B cell (primary cell): Measurements from ENCODE around the gene CADM1. TPM values are rescaled to one million over a fixed set of nuclear protein-coding genes. Genes with fewer than 3 reads are reported as not detected.

Experiments
- ATAC-seq: fragments of 200-7000 bp; cut with Tn5 transposase; one replicate; pipeline ENCODE4 v1.10.0; 2021; ENCODE audit warnings: low read depth, mild to moderate bottlenecking, moderate number of reproducible peaks, moderate library complexity
- CTCF ChIA-PET: fragments of 350-600 bp; sonication (Branson Sonifier 250); formaldehyde crosslinking; loops from one replicate; lab custom pipeline; 2021; ENCODE audit warnings: antibody characterized with exemption, inconsistent platforms; lab: Charles Lee
- POLR2A ChIA-PET: fragments of 350-600 bp; sonication (Branson Sonifier 250); formaldehyde crosslinking; loops from one replicate; lab custom pipeline; 2021; ENCODE audit warnings: antibody characterized with exemption; lab: Charles Lee
- DNase-seq: peaks from one replicate; pipeline ENCODE4 v3.0.0; 2013
- H2AFZ ChIP-seq: 2 replicates; pipeline ENCODE4 v1.6.1; 2012; ENCODE audit warnings: mild to moderate bottlenecking, low read depth, low read length; ENCODE audit not compliant: insufficient read depth, poor library complexity, severe bottlenecking
- H3K27ac ChIP-seq, 2 donors: 1 replicate in 1 of 2; 2 replicates in 1 of 2; pipeline ENCODE4 v1.5.1; 2012 to 2013; ENCODE audit warnings: low read length in 2 of 2, mild to moderate bottlenecking in 2 of 2, moderate library complexity in 1 of 2
- H3K27me3 ChIP-seq, 4 experiments: fragments of 200-600 bp in 1 of 4; sonication (generic) in 1 of 4; replicated peaks in 1 of 4; 1 replicate in 2 of 4; 2 replicates in 2 of 4; pipeline versions ENCODE4 v1.6.1 to v1.7.0; 2013 to 2016; ENCODE audit warnings: low read length in 3 of 4, mild to moderate bottlenecking in 2 of 4, mixed read lengths in 1 of 4, moderate library complexity in 1 of 4; ENCODE audit not compliant: insufficient read depth in 4 of 4, control insufficient read depth in 3 of 4; ENCODE audit errors: control extremely low read depth in 1 of 4
- H3K36me3 ChIP-seq, 2 experiments: replicated peaks in 1 of 2; 1 replicate in 1 of 2; 2 replicates in 1 of 2; pipeline versions ENCODE4 v1.6.1 to v1.7.1; 2013; ENCODE audit warnings: low read length in 1 of 2; ENCODE audit not compliant: insufficient read depth in 2 of 2, control insufficient read depth in 1 of 2; ENCODE audit errors: control extremely low read depth in 1 of 2, extremely low read depth in 1 of 2
- H3K4me1 ChIP-seq, 2 donors: fragments of 200-600 bp in 1 of 2; sonication (generic) in 1 of 2; 1 replicate in 1 of 2; 2 replicates in 1 of 2; pipeline versions ENCODE4 v1.5.1 to v1.6.1; 2013 to 2017; ENCODE audit warnings: low read length in 2 of 2; ENCODE audit not compliant: control insufficient read depth in 2 of 2, insufficient read depth in 2 of 2
- H3K4me2 ChIP-seq: replicated peaks from 2 replicates; pipeline ENCODE3; 2012; ENCODE audit warnings: mild to moderate bottlenecking, low read depth, low read length; ENCODE audit not compliant: poor library complexity, severe bottlenecking
- H3K4me3 ChIP-seq, 5 experiments: fragments of 200-600 bp in 1 of 5; sonication (generic) in 1 of 5; 1 replicate in 3 of 5; 2 replicates in 2 of 5; pipeline versions ENCODE4 v1.5.1 to v1.7.0; 2011 to 2016; ENCODE audit warnings: low read length in 4 of 5, mild to moderate bottlenecking in 4 of 5, low read depth in 2 of 5, control low read depth in 1 of 5, moderate library complexity in 1 of 5; ENCODE audit not compliant: insufficient read depth in 1 of 5; ENCODE audit errors: control extremely low read depth in 1 of 5, extremely low read depth in 1 of 5
- H3K79me2 ChIP-seq: fragments of 200-600 bp; sonication (generic); one replicate; pipeline ENCODE4 v1.6.0; 2016; ENCODE audit warnings: low read length; ENCODE audit not compliant: control insufficient read depth, insufficient read depth
- H3K9ac ChIP-seq: fragments of 200-600 bp; sonication (generic); 2 replicates; pipeline ENCODE4 v1.6.1; 2017; ENCODE audit warnings: mild to moderate bottlenecking, low read length, moderate library complexity
- H3K9me3 ChIP-seq, 3 donors: one replicate each; pipeline versions ENCODE4 v1.6.1 to v1.7.1; 2013; ENCODE audit warnings: low read length in 2 of 3; ENCODE audit not compliant: control insufficient read depth in 2 of 3, insufficient read depth in 1 of 3; ENCODE audit errors: control extremely low read depth in 1 of 3
- H4K20me1 ChIP-seq: 2 replicates; pipeline ENCODE4 v1.6.0; 2012; ENCODE audit warnings: mild to moderate bottlenecking, low read length; ENCODE audit not compliant: insufficient read depth, control insufficient read depth, poor library complexity, severe bottlenecking
- H3K27ac Mint-ChIP-seq: one replicate; pipeline ENCODE4 v1.8.0; 2021; ENCODE audit warnings: mixed read lengths
- H3K27me3 Mint-ChIP-seq: one replicate; pipeline ENCODE4 v1.8.0; 2021; ENCODE audit warnings: mixed read lengths
- H3K4me1 Mint-ChIP-seq: one replicate; pipeline ENCODE4 v1.8.0; 2021; ENCODE audit warnings: mixed read lengths
- H3K4me3 Mint-ChIP-seq: one replicate; pipeline ENCODE4 v1.8.0; 2021; ENCODE audit warnings: mixed read lengths
- H3K9me3 Mint-ChIP-seq: one replicate; pipeline ENCODE4 v1.8.0; 2022; ENCODE audit warnings: mixed read lengths; ENCODE audit not compliant: insufficient read depth
- EZH2 ChIP-seq: IDR thresholded peaks from 2 replicates; pipeline ENCODE4 v1.6.1; 2012; ENCODE audit warnings: borderline replicate concordance, low read depth, mild to moderate bottlenecking, moderate library complexity, low read length; ENCODE audit not compliant: insufficient read depth, poor library complexity, severe bottlenecking
- WGBS: methylation state at CpG from one replicate; pipeline ENCODE4 v1.1.5; 2013; ENCODE audit warnings: missing lambda C conversion rate; ENCODE audit not compliant: insufficient coverage; 5-methylcytosine and 5-hydroxymethylcytosine counted together
- intact Hi-C: fragments of 100-400 bp; cut with micrococcal nuclease; formaldehyde crosslinking; loops from one replicate; pipeline ENCODE4 v1.10.0; 2022
- polyA plus RNA-seq: library from polyadenylated mRNA; depleted of rRNA; stranded (reverse); fragments of >200 nt; gene quantifications from 2 replicates; pipeline ENCODE4 v1.2.3, GENCODE V29; 2012
- total RNA-seq, 2 donors: library from RNA; stranded (reverse); fragments of 120-200 nt in 1 of 2; gene quantifications; 1 replicate in 1 of 2; 2 replicates in 1 of 2; pipeline versions ENCODE4 v1.2.3 to v1.2.4, GENCODE V29; 2013 to 2022
- TF ChIP-seq, protein P1 (sequence below): fragments of 200-600 bp; IDR thresholded peaks from one replicate; pipeline ENCODE4 v1.8.0; 2022; ENCODE audit warnings: antibody characterized with exemption, mild to moderate bottlenecking

The CADM1 gene
- total and polyA plus RNA-seq, 2 donors (not counting 1 experiment from before 2014, with no cell fraction given): 0.43 to 0.49 TPM

GRCh38 chr11:115459563-115459962 is 44.7 kb downstream of the CADM1 start:
- ChIA-PET POLR2A (no interaction called here), CTCF (no interaction called here)
- no peak overlapping the region for H3K4me3 ChIP-seq
- intact Hi-C loops: no loop called here
- H3K4me1 ChIP-seq: no peaks in the 10 kb centered on the region
- no peaks in the 10 kb centered on the region for H3K9me3 Mint-ChIP-seq
- TF ChIP-seq, protein P1, sequence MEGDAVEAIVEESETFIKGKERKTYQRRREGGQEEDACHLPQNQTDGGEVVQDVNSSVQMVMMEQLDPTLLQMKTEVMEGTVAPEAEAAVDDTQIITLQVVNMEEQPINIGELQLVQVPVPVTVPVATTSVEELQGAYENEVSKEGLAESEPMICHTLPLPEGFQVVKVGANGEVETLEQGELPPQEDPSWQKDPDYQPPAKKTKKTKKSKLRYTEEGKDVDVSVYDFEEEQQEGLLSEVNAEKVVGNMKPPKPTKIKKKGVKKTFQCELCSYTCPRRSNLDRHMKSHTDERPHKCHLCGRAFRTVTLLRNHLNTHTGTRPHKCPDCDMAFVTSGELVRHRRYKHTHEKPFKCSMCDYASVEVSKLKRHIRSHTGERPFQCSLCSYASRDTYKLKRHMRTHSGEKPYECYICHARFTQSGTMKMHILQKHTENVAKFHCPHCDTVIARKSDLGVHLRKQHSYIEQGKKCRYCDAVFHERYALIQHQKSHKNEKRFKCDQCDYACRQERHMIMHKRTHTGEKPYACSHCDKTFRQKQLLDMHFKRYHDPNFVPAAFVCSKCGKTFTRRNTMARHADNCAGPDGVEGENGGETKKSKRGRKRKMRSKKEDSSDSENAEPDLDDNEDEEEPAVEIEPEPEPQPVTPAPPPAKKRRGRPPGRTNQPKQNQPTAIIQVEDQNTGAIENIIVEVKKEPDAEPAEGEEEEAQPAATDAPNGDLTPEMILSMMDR: no peak
- no peak for TF ChIP-seq EZH2
- no peaks in the 10 kb centered on the region for H3K36me3 ChIP-seq
- no peak overlapping the region for H2AFZ ChIP-seq
- no peaks in the 10 kb centered on the region for H3K9me3 ChIP-seq
- H3K27me3 Mint-ChIP-seq: peaks cover 3% of the 10 kb centered on the region
- H3K4me1 Mint-ChIP-seq: no peaks in the 10 kb centered on the region
- no peak overlapping the region for H3K27ac Mint-ChIP-seq
- no peak overlapping the region for H3K9ac ChIP-seq
- H3K4me3 Mint-ChIP-seq: no peak overlapping the region
- no peak overlapping the region for H3K4me2 ChIP-seq
- no peaks in the 10 kb centered on the region for H4K20me1 ChIP-seq
- DNase-seq: no peak
- H3K27me3 ChIP-seq: no peaks in the 10 kb centered on the region
- H3K79me2 ChIP-seq: no peaks in the 10 kb centered on the region
- no peak overlapping the region for H3K27ac ChIP-seq
- ATAC-seq: no peak

DNA sequence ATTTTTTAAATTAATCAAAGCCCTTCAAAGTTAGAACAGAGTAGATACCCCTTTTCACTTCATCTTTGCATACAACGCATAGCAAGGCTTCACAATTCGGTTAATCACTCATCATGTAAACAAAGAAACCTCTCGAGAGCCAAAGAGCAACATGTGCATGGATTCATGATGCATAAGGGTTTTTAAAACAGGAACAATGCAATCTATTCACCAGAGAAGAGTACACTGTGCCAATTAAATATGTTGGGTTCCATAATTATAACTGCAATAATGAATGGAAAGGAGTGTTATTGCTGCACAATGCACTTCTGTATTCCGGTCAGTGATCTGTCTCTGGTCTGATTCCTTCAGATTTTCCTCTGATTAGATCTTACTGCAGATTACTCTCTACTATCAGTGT is 45.3 kb downstream of the CADM1 start:
- Histone ChIP-seq H3K4me1 (no peaks in the 10 kb centered on the region), H3K4me3 (no peak overlapping the region), H3K4me2 (no peak overlapping the region), H3K79me2 (no peaks in the 10 kb centered on the region), H3K27ac (no peak overlapping the region), H3K27me3 (no peaks in the 10 kb centered on the region), H3K36me3 (no peaks in the 10 kb centered on the region), H3K9ac (no peak overlapping the region), H3K9me3 (no peaks in the 10 kb centered on the region), H2AFZ (no peak overlapping the region), H4K20me1 (no peaks in the 10 kb centered on the region)
- intact Hi-C loops: no loop called here
- peaks cover 3% of the 10 kb centered on the region for H3K27me3 Mint-ChIP-seq
- TF ChIP-seq EZH2: no peak
- TF ChIP-seq, protein P1: no peak
- no peaks in the 10 kb centered on the region for H3K9me3 Mint-ChIP-seq
- no peak overlapping the region for H3K27ac Mint-ChIP-seq
- ChIA-PET CTCF (no interaction called here), POLR2A (no interaction called here)
- no peak for ATAC-seq
- DNase-seq: no peak
- no peak overlapping the region for H3K4me3 Mint-ChIP-seq
- no peaks in the 10 kb centered on the region for H3K4me1 Mint-ChIP-seq
- no CpG with 5 or more reads among the region's 4 CpGs for WGBS
